HT-29 (cell line): Measurements from ENCODE around the gene RBP2. TPM values are rescaled to one million over a fixed set of nuclear protein-coding genes. Genes with fewer than 3 reads are reported as not detected.
"Not testable (repeated sequence)": the region's sequence is repeated elsewhere in the genome, so short reads cannot be mapped to it uniquely, and the experiment has no call there.

Source experiments
- DNase-seq: peaks from one replicate; pipeline ENCODE4 v3.0.0-alpha.2; 2015; ENCODE audit warnings: low spot score
- total RNA-seq: library from RNA; depleted of rRNA; stranded (reverse); fragments of >200 nt; shearing (Covaris generic); gene quantifications from 2 replicates; pipeline ENCODE4 v1.2.3, GENCODE V29; 2014

Gene RBP2
- total RNA-seq, 1 experiment from 2014 or later = not detected

DNA sequence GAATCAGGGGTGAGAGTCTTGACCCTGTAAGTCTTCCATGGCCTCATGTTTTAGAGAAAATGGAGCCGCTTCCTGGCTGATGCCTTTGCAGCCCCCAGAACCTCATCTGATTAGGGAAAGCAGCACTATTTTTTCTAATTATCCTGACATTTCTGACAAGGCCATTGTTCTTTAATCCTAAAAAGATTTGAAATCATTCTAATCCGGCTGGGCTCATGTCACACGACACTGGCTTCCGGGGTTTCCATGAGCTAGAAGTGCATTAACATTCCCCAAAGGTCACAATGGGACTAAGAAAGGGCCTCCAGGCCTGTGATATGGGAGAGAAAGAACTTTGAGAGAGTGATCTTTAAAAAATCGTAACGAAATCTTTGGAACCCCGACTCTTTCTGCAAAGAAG lies 33.1 kb downstream of the RBP2 start:
- no peak for DNase-seq

- no peak for DNase-seq
Observed at GRCh38 chr3:139441656-139442055, 34.7 kb downstream of the RBP2 start.

- no peak for DNase-seq
Observed at GRCh38 chr3:139440639-139441556, 35.4 kb downstream of the RBP2 start.

GRCh38 chr3:139439278-139439677 lies 37.0 kb downstream of the RBP2 start:
- no peak for DNase-seq

GRCh38 chr3:139434764-139435307 lies 41.5 kb downstream of the RBP2 start:
- no peak for DNase-seq

DNA sequence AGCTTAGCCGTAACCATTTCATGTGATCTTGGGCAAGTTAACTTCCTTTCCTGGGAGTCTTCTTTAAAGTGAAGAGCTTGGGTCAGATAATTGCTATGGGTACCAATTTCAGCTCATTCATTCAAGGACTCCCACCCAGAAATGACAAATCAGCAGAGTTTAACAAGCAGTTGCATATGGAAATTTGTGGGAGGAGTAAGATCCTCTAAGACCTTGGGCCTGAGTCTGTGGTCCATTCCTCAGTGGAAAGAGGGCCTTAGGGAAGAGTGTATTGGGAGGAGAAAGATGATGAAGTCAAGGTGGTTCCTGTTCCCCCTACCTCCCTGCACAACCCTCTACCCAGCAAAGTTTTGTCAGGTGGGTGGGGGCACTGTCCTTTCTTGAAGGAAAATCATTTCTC lies 42.1 kb downstream of the RBP2 start:
- DNase-seq = no peak

DNA sequence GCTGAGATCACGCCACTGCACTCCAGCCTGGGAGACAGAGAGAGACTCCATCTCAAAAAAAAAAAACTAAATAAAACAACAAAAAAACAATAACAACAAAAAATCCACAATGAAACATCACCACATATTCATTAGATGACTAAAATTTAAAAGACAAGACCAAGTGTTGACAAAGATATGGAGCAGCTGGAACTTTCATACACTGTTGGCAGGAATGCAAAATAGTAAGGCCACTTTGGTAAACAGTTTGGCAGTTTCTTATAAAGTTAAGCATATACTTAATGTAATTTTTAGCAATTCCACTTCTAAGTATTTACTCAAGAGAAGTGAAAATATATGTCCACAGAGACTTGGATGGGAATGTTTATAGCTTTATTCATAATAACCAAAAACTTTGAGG lies 43.2 kb downstream of the RBP2 start:
- DNase-seq = no peak

DNA sequence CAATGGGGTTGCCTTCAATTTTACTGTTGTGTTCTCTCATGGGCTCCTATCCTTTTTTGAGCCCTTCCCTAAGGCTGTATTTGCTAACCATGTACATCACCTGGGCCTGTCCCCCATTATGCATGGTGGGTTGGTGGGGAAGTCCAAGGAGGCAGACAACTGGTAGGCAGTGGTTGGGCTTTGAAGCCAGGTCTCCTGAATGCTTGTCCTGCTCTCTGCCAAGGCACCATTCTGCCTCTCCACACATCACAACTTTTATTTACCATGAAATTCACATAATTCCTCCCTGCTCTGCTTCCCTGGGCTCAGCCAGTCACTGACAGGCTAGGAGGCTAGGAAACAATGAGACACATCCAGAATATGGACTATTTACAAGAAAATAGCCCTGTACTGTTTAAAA lies 45.8 kb downstream of the RBP2 start:
- no peak for DNase-seq

GRCh38 chr3:139427283-139428060 lies 48.8 kb downstream of the RBP2 start:
- DNase-seq = peak; percentile 79

DNA sequence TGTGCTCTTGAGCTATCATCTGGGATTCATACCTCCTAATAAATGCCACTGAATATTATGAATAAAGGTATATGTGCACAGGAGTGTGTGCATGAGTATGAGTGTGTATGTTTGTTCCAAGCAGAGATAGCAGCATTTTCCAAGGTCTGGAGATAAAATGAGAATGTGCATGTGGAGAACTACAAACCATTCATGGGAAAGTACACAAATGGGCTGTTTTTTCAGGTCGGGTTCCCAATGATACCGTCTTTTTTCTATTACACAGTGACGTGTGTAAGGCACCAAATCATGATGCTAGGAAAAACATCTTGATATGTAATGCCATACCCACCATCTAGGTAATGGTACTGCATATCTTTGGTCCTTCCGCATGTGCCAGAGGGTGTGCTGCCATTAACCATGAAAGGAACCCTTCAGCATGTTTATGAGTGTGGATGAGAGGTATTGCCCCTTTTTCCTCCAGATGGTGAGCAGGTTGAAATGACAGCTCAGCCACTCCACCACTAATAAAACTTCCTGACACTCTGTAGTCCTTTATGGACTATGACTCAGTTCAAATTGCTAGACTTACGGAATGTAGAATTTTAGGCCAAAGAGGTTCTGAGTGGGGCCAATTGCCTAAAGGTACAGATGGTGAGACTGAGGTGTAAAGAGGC lies 50.4 kb downstream of the RBP2 start:
- no peak for DNase-seq

- peak; percentile 69 for DNase-seq
Observed at GRCh38 chr3:139423232-139423631, 53.1 kb downstream of the RBP2 start.

GRCh38 chr3:139421460-139421859 lies 54.9 kb downstream of the RBP2 start:
- no peak for DNase-seq

DNA sequence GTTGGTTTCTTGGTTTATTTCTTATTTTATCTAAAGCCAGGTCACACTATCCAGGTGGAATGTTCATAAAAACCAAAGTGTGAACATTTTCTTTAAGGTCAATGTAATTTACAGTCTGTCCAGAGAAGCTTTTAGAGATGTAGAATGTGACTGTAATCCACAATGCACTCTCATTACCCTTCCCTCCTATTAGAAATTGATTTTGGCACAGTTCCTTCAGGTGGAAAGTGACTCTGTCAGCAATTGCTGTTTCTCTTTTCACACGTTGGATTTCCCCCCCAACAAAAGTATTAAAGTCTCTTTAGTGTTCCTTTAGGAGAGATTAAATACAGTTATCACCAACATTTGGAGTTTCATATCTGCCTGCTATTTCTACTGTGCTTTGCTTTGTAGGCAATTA lies 55.3 kb downstream of the RBP2 start:
- no peak for DNase-seq

DNA sequence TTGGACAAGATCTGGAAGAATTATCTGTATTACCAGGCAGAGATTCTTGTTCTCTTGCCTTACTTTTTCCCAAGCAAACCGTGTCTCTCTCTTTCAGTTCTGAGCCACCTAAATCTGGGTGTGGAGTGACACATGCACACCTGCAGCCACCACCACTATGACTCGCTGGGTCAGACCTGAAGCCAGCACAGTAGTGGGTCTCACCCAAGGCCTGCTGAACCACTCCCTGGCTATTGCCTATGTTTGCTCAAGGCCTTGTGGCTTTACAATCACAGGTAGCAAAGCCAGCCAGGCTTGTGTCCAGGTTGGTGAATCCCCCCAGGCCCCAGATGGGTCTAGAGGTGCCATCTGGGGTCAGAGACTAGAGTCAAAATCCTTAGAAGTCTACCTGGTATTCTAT lies 58.2 kb downstream of the RBP2 start:
- no peak for DNase-seq

DNA sequence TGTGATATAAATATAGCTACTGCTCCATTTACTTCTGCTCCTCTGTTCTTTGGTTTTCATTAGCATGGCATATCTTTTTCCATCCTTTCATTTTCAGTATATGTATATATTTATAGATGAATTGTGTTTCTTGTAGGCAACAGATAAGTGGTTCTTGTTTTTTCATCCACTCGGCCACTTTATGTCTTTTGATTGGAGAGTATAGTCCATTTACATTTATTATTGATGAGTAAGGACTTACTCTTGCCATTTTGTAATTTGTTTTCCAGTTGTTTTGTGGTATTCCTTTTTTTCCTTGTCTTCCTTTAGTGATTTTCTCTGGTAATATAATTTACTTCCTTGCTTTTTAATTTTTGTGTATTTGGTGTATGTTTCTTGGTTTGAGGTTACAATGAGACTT lies 60.0 kb downstream of the RBP2 start:
- no peak for DNase-seq

DNA sequence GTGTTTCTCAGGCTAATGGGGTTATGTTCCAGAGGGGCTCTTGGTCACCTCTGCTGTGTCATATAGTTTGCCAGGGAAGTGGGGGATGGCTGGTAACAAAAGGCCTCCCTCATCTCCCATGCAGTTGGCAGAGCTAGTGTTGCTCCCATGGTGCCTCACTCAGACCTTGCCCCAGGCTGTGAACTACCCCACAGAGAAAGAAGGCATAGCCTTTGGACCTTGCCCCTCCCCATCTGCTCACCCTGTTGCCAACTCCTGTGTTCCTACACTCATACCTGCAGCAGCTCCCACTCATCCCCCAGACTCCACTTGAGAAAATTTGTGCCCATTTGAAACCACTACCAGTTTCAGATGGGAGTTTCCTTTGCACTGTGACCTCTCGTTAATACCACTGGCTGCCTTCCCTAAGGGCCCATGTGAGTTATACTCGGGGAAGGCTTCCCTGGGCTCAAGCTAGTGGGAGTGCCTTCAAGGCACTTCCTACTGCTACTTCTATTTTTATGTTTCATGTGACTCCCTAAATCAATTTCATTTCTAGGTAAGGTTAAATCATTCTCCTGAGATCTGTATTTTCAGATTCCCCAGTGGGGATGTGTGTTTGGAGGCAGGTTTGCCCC lies 61.6 kb downstream of the RBP2 start:
- no peak for DNase-seq

GRCh38 chr3:139412891-139413290 lies 63.4 kb downstream of the RBP2 start:
- DNase-seq = not testable (repeated sequence)
